GM18526 (cell line): ENCODE results near the gene CYP27A1.

Source experiments
- POLR2A ChIP-seq: IDR thresholded peaks from 3 replicates; pipeline ENCODE4 v1.6.1; 2011; ENCODE audit not compliant: insufficient read length; ENCODE audit errors: extremely low read depth

Gene CYP27A1

DNA sequence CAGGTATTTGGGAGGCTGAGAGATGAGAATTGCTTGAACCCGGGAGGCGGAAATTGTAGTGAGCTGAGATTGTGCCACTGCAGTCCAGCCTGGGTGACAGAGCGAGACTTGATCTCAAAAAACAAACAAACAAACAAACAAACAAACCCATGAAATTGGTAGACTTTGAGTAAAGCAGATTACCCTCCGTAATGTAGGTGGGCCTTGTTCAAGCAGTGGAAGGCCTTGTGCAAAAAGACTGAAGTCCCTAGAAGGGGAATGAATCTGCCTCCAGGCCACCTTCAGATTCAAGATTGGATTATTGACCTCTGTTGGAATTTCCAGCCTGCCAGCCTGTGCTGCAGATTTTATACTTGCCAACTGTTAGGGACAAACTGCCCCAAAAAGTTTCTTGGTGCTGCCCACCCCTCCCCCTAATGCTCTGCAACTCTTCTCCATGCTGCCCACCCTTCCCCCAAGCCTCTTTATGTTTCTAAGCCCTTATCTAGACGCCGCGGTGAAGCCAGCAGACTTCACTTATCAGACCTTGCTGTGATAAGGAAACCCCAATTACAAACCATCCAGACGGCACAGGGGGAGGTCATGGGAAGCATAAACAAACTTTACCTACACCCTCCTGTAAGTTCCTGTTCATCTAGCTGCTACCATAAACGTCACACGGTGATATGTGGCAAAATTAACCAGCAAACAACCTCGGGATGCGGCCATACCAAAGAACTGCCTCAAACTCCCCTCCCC, 17.0 kb downstream of the CYP27A1 start:
- no peak for TF ChIP-seq POLR2A

DNA sequence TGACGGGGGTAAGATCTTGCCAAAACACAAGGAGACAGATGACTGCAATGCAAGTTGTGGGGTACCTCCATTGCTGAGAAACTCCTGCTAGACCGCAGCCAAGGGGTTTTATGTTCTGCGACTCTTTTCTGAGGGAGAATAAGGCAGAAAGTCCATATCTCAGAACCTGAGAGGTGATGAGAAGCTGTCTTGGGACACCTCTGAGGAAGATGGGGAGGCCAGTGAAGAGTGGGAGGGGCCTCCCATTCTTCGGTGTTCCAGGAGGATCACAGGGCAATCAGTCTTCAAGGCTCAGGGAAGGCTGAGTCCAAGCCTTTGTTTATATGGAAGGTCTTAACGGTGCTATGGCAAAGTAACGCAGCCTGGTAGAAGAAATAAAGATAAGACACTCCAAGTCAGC, 18.0 kb downstream of the CYP27A1 start:
- no peak for TF ChIP-seq POLR2A

DNA sequence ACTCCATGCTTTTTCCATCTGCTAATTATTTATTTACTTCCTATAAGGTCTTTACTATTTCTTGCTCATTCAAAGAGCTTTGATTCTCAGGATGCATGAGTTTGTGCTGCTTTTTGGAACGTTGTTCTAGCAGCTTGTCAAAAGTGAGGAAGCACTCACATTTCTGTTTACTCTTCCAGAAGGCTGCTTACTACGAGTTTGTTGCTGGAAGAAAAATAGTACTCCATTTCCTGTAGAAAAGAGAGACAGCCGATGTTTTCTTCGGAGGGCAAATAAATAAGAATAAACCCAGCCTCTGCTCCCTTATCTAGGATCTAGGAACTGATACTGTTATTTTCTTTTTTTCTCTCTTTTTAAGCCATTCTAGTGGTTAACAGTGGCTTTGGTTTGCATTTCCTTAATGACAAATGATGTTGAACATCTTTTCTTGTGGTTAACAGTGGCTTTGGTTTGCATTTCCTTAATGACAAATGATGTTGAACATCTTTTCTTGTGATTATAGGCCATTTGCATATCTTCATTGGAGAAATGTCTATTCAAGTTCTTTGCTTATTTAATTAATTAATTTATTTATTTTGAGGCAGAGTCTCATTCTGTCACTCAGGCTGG, 20.5 kb downstream of the CYP27A1 start:
- no peak for TF ChIP-seq POLR2A

GRCh38 chr2:218804817-218805216, 22.9 kb downstream of the CYP27A1 start:
- no peak for TF ChIP-seq POLR2A

DNA sequence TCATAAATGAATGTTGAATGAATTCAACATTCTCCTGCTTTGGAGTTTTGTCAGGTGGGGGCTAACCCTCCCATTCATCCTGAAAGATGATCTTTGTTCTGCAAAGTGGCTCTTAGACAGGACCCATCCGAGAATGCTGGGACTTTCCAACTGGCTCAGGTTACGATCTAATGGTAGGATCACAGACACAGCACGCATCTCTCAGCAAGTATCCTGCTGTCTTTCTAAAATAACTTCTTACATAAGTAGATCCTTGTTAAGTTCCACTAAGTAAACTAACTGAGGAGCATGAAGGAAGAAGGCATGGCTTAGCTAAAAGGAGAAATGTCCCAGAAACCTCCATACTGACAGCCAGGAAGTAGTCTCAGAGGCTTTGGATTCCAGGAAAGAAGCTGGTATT, 23.7 kb downstream of the CYP27A1 start:
- TF ChIP-seq POLR2A, result no peak

GRCh38 chr2:218806346-218806978, 24.5 kb downstream of the CYP27A1 start:
- no peak for TF ChIP-seq POLR2A

DNA sequence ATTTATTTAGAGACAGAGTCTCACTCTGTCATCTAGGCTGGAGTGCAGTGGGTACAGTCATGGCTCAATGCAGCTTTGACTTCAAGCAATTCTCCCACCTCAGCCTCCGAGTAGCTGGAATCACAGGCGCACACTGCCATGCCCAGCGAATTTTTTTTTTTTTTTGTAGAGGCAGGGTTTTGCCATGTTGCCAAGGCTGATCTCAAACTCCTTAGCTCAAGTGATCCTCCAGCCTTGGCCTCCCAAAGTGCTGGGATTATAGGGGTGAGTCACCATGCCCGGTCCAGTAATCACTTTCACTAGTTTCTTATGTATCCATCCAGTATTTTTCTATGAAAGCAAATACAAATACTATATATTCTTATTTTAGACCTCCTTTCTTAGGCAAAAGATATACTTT, 25.7 kb downstream of the CYP27A1 start:
- no peak for TF ChIP-seq POLR2A

- no peak for TF ChIP-seq POLR2A
Observed at GRCh38 chr2:218809515-218809914, 27.6 kb downstream of the CYP27A1 start.

DNA sequence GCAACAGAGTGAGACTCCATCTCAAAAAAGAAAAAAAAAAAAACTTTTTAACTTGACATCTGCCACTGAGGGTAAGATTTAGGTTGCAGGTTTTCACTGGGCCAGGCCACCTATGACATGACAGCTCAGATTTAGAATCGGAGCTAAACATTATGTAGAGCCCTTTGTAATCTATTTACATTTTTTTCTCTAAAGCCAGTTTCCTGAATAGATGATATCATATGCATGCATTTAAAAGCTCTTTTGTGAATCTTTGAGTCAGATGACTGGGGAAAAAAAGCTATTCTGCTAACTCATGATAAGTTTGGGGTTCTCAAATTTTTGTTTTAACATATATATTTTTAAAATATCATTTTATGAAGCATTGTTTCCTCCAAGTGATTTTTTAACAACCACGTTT, 28.3 kb downstream of the CYP27A1 start:
- no peak for TF ChIP-seq POLR2A

DNA sequence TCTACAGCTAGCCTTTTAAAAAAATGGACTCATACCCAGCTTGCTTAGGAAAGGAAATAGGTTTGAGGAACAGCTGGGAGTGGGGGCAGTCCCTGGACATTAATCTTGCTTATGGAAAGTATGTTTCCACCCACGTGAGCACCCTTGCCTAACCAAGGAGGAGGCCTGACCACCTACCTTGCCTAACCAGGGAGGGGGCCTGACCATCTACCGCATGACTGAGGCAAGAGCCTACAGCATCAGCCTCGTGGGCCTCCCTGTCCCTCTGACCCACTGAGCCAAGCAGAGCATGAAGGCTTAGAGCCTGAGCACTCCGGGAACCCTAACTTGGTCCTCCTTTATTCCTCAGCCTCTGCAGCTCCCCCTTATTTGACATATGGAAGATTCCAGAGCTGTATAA, 29.4 kb downstream of the CYP27A1 start:
- no peak for TF ChIP-seq POLR2A

DNA sequence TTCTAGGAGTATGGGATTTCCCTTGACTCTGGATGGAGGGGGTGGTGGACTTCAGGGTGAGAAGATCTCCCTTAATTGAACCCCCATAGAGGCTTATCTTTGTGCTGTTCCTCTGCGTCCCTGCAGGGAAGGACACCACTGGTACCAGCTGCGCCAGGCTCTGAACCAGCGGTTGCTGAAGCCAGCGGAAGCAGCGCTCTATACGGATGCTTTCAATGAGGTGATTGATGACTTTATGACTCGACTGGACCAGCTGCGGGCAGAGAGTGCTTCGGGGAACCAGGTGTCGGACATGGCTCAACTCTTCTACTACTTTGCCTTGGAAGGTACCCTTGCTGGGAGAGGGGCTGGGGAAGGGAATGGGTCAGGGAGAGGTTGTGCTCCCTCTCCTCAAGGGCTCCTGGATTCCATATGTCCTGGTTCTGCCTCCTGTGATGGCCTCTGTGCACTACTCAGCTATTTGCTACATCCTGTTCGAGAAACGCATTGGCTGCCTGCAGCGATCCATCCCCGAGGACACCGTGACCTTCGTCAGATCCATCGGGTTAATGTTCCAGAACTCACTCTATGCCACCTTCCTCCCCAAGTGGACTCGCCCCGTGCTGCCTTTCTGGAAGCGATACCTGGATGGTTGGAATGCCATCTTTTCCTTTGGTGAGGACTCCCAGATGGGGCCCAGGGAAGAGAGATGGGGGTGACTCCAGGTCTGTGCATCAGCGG, 30.3 kb downstream of the CYP27A1 start:
- no peak for TF ChIP-seq POLR2A

DNA sequence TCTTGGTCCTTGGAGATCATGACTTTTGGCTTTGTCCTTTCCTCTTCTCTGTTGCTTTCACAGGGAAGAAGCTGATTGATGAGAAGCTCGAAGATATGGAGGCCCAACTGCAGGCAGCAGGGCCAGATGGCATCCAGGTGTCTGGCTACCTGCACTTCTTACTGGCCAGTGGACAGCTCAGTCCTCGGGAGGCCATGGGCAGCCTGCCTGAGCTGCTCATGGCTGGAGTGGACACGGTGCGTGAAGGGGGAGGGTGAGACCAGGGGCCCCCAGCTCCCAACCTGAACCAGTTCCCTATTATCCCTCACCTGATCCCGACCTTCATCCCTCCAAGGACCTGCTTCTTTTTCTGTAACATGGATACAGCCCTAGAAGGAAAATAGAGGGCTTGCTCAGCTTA, 30.9 kb downstream of the CYP27A1 start:
- no peak for TF ChIP-seq POLR2A

DNA sequence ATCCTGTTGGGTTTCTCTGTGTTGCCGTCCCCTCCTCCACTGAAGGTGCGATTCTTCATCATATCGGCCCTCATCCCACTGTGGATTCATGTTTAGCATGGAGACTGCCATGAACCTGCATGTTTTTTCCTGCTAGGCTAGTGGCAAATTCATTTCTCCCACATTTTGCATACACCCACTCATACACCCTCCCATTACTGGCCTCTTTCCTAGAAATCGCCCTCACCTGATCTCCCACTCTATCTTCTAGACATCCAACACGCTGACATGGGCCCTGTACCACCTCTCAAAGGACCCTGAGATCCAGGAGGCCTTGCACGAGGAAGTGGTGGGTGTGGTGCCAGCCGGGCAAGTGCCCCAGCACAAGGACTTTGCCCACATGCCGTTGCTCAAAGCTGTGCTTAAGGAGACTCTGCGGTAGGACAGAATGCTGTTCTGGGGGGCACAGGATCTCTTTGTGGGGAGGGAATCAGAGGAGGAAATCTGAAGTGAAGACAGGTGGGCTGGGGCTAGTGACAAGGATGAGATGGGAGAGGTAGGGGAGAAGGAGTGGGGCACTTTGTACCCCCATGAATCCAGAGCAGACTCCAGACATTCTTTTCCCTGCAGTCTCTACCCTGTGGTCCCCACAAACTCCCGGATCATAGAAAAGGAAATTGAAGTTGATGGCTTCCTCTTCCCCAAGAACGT, 32.0 kb downstream of the CYP27A1 start:
- TF ChIP-seq POLR2A, result no peak

- TF ChIP-seq POLR2A, result no peak
Observed at GRCh38 chr2:218814540-218815243, 32.7 kb downstream of the CYP27A1 start.

DNA sequence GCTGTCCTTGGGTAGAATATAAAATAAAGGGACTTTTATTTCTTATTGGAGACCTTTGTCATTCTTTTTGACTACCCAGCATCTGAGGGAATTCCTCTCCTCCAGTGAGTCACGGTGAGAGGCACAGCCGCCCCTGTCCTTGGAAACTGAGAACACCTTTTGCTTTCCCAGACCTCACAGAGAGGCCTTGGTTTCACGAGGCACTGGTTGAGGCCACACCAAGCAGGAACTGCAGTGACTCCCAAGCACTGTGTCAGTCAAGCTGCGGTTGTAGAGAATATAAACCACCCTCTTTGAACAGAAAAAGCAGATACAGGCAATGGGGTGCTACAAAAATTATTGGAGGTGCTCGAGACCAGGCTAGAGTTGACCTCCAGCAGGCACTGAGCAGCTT, 33.3 kb downstream of the CYP27A1 start:
- TF ChIP-seq POLR2A, result no peak
